GM18508 (cell line): ENCODE results near the gene AHRR.
"Not testable (repeated sequence)": the region's sequence is repeated elsewhere in the genome, so short reads cannot be mapped to it uniquely, and the experiment has no call there.

Experiments
- ATAC-seq: cut with Tn5 transposase; IDR thresholded peaks from one replicate; pipeline ENCODE4 v1.9.1; 2021; ENCODE audit warnings: moderate number of reproducible peaks; ENCODE audit not compliant: insufficient read depth, unreplicated experiment

AHRR gene

DNA sequence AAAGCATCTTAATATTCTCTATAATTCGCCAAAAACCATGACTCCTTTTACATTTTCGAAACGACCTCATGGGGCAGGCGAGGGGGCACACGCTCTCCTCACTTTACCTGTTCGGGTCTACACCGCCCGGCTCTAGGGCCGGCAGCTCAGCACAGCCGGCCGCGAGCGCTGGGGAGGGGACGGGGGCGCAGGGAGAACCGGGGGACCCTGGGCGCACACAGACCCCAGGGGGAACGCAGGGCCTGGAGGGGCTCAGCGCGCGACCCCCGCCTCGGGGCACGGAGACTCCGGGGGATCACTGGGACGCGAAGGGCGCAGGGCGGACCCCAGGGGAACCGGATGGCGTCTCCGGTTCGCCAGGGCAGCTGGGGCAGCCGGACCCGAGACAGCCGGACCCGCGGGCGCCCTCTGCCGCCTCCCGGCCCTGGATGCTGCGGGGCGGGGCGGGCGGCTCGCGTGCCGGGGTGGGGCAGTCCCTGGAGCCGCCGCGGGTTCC lies at the start of gene AHRR:
AHRR (plus strand) TSS at position 485 of the 496 bp plus-strand sequence. CDS start 22,189 bp downstream, outside the sequence.
- ATAC-seq: no peak

GRCh38 chr5:271828-272167 lies 49.7 kb upstream of the AHRR start:
- ATAC-seq: not testable (repeated sequence)

DNA sequence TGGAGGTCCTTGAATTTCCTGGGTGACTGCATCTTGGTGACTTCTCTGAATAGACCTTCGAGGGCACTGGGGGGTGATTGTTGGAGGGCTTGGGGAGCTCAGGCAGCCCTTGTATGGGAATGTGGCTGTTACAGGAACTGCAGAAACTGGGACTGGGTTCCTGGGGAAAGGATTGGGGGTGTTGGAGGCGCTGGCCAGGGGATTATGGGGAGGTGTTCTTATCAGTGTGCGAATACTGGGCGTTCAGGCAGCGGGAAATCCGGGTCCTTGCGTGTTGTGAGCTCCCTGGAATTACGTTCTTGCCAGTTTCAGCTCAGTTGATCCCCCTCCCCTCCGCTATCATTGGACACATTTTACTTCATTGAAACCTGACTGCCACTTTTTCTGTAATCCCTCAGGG lies 48.4 kb upstream of the AHRR start:
- ATAC-seq: not testable (repeated sequence)

DNA sequence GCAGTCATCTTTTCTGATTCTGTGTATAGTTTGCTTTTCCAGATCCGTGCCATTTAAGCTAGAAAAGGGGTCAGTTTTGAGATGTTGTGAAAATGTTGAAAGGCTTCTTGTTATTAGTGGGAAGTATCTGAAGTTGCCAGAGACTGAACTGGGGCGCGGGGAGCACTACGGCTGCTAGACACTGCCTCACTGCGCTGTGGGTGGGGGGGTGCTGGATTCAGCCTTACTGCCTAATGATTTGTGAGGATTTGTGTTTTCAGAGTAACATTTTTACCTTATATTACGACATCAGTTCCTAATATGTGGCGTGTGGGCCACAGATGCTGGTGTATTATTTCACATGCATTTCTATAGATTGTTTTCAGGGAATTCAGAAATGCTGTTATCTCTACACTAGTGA lies 48.0 kb upstream of the AHRR start:
- ATAC-seq: not testable (repeated sequence)

DNA sequence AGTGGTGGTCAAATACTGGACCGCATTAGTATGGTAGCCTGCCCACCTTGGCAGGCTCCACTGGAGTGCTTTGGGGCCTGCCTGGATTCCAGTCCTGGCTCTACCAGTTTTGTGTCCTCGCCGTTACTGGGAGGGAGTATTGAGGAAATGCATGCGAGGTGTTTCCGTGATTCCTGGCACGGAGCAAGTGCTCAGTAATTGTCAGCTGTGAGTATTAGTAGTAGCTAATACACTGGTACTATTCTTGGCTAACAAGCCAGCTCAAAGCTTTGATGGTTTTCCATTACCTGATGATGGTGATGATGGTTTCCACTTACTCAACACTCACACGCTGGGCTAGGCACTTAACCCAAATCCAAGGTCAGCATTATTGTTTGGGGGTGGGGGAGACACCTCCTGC lies 47.2 kb upstream of the AHRR start:
- ATAC-seq: not testable (repeated sequence)

- no peak for ATAC-seq
Observed at GRCh38 chr5:278646-279045, 42.9 kb upstream of the AHRR start.

- not testable (repeated sequence) for ATAC-seq
Observed at GRCh38 chr5:279051-279665, 42.4 kb upstream of the AHRR start.

- ATAC-seq: no peak
Observed at GRCh38 chr5:285991-286557, 35.4 kb upstream of the AHRR start.

GRCh38 chr5:290200-290599 lies 31.3 kb upstream of the AHRR start:
- ATAC-seq: not testable (repeated sequence)

GRCh38 chr5:291345-291744 lies 30.2 kb upstream of the AHRR start:
- not testable (repeated sequence) for ATAC-seq

- not testable (repeated sequence) for ATAC-seq
Observed at GRCh38 chr5:294788-295187, 26.7 kb upstream of the AHRR start.

DNA sequence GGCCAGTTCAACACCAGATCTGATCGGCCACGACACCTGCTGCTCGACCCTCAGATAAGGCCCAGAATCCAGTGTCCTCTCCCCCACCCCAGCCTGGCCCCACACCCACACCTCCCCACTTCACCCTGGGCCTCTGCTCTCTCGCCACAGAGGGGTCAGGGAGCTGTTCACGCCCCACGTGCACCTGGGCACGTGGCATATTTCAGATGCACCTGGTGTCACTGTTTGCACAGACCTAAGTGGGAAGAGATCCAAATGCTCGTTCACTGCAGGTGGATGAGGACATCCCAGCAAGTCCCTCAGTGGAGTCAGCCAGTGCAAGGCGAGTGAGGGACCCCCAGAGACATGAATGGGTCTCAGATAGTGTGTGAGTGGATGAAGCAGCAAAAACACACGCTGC lies 25.3 kb upstream of the AHRR start:
- not testable (repeated sequence) for ATAC-seq

DNA sequence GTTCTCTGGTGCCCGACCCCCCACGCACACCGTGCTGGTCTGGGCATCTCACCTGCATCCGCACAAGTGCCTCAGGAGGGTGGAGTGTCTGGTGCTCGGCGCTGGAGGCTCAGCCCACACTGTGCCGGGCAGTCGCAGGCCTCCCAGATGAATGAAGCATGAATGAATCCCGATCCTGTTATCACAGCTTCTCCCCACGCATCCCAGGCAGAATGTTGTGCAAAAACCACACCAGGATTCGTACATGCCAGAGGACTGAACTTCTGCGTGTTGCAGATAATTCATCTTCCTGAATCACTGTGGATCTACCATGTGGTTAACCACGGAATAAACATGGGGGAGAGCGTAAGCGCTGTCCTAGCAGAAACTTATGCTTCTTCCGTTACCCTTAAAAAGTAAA lies 24.6 kb upstream of the AHRR start:
- ATAC-seq: not testable (repeated sequence)

DNA sequence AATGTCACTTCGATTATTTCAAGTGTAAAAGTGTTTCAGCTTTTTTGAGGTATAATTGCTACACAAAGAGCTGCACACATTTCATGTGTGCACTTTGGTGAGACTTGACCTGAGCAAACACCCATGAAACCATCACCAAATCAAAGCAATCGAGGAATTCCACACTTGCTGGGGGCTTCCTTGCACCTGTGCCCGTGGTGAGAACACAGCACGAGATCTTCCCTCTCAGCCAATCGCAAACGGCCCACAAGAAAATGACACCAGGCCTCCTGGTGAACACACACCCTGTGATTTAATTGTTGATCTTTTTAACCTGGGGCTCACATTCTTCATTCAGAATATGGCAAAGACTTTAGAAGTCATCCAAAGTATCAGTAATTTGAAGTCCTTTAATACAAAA lies 24.1 kb upstream of the AHRR start:
- not testable (repeated sequence) for ATAC-seq

DNA sequence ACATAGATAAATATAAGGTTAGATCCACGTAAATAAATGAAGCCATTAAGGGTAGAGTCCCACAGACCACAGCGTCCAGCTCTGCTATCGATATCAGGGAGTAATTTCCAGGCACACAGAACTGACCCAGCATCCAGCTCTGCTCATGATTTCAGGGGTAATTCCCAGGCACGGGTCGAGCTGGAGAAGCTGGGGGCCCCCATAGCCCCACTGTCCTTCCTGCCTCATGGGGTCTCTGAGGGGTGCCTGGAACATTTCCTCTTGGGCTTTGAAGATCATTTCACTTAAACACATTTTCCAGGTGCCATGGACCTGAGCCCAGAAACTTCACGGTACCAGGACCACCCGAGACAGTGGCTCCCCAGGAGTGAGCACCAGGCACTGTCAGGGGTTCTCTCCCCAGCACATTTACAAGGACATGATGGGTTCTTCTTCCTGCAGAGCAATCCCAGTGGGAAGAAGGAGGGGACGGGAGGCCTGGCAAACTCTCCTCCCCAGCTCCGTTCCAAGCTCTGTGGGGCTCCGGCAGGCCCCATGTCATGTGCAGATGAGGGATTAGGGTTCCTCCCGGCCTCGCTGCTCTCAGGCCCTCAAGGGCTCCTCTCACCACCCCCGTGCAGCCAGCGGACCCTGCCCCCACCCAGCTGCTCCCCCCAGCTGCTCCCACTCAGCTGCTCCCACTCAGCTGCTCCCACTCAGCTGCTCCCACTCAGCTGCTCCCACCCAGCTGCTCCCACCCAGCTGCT lies 23.4 kb upstream of the AHRR start:
- not testable (repeated sequence) for ATAC-seq

- no peak for ATAC-seq
Observed at GRCh38 chr5:298737-299125, 22.8 kb upstream of the AHRR start.

- ATAC-seq: not testable (repeated sequence)
Observed at GRCh38 chr5:299921-300320, 21.6 kb upstream of the AHRR start.

GRCh38 chr5:300691-301435 lies 20.7 kb upstream of the AHRR start:
- not testable (repeated sequence) for ATAC-seq

DNA sequence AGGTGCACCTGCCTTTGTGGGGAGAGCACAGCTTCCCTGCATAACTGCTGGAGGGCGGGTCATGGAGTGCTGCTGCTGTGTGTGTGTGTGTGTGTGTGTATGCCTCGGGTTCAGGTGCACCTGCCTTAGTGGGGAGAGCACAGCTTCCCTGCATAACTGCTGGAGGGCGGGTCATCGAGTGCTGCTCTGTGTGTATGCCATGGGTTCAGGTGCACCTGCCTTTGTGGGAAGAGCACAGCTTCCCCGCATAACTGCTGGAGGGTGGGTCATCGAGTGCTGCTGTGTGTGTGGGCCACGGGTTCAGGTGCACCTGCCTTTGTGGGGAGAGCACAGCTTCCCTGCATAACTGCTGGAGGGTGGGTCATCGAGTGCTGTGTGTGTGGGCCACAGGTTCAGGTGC lies 19.1 kb upstream of the AHRR start:
- ATAC-seq: not testable (repeated sequence)

- ATAC-seq: no peak
Observed at GRCh38 chr5:302966-303365, 18.5 kb upstream of the AHRR start.

DNA sequence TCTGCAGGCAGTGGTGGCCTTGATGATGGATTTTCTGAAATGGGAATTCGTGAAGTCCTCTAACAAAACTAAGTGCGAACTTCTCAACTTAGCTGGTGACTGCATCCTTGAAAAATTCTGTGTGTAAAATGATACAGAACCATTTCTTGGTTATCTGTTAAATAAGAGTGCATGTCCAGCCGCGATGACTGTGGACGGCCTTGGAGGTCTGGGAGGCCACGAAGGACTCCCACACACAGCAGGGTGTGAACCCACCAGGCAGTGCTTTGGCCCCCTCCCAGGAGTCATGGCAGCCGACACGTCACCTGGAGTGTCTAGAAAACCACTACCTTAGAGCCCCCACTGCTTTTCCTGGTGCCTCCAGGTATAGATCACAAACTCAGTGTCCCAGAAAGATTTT lies 17.8 kb upstream of the AHRR start:
- not testable (repeated sequence) for ATAC-seq
